Prostate gland (tissue), 2 donors: ENCODE data around the gene TAMM41. TPM values are rescaled to one million over a fixed set of nuclear protein-coding genes. Genes with fewer than 3 reads are reported as not detected.

ENCODE experiments used
- DNase-seq: peaks from one replicate; pipeline ENCODE4 v3.0.0-alpha.2; 2019; ENCODE audit warnings: low spot score
- H3K27ac ChIP-seq, 2 donors: fragments of 200-600 bp; sonication (generic); 2 replicates each; pipeline ENCODE4 v1.5.1; 2017 to 2019
- H3K27me3 ChIP-seq: fragments of 200-600 bp; sonication (generic); replicated peaks from 2 replicates; pipeline ENCODE4 v1.5.1; 2019; ENCODE audit not compliant: insufficient read depth
- H3K36me3 ChIP-seq, 2 donors: fragments of 200-600 bp; sonication (generic); 1 replicate in 1 of 2; 2 replicates in 1 of 2; pipeline versions ENCODE4 v1.5.1 to v1.8.1; 2017 to 2019
- H3K4me1 ChIP-seq: fragments of 200-600 bp; sonication (generic); replicated peaks from 2 replicates; pipeline ENCODE4 v1.5.1; 2019
- H3K4me3 ChIP-seq, 2 donors: fragments of 200-600 bp; sonication (generic); 2 replicates each; pipeline ENCODE4 v1.5.1; 2017 to 2019
- H3K9me3 ChIP-seq: fragments of 200-600 bp; sonication (generic); 2 replicates; pipeline ENCODE4 v1.5.1; 2017
- CTCF ChIP-seq, 4 experiments: fragments of 200-600 bp in 2 of 4; fragments of 450-650 bp in 2 of 4; sonication (generic) in 2 of 4; IDR thresholded peaks; 1 replicate in 3 of 4; 2 replicates in 1 of 4; pipeline ENCODE4 v1.5.1; 2016 to 2019; ENCODE audit warnings: antibody characterized with exemption in 4 of 4, mild to moderate bottlenecking in 2 of 4, moderate library complexity in 2 of 4
- POLR2A ChIP-seq: fragments of 450-650 bp; IDR thresholded peaks from one replicate; pipeline ENCODE4 v1.6.1; 2016; ENCODE audit warnings: antibody characterized with exemption, mild to moderate bottlenecking
- POLR2AphosphoS5 ChIP-seq: sonication (generic); formaldehyde crosslinking; IDR thresholded peaks from one replicate; pipeline ENCODE4 v1.6.1; 2017; ENCODE audit warnings: antibody characterized with exemption
- WGBS: methylation state at CpG from one replicate; pipeline ENCODE4 v1.1.5; 2018; 5-methylcytosine and 5-hydroxymethylcytosine counted together
- intact Hi-C: fragments of 100-400 bp; cut with DNase I; formaldehyde crosslinking; loops from one replicate; pipeline ENCODE4 v1.14.2; 2022
- total RNA-seq, 2 donors: library from RNA; depleted of rRNA; stranded (reverse); fragments of >200 nt; gene quantifications; one replicate each; pipeline ENCODE4 v1.1.0, GENCODE V29; 2016

The TAMM41 gene
- total RNA-seq, 2 donors from 2014 or later = 11.2 to 18.8 TPM

GRCh38 chr3:11825301-11825700 is 21.4 kb downstream of the TAMM41 start:
- intact Hi-C loops = no loop called here
- Histone ChIP-seq H3K4me3 (no peak overlapping the region), H3K27ac (no peak overlapping the region), H3K27me3 (no peaks in the 10 kb centered on the region), H3K36me3 (peaks cover 0 to 3% of the 10 kb centered on the region in 2 donors), H3K9me3 (no peaks in the 10 kb centered on the region), H3K4me1 (no peaks in the 10 kb centered on the region)
- DNase-seq = no peak
- TF ChIP-seq POLR2AphosphoS5 (no peak), CTCF (IDR thresholded peaks at IDR 0.05) (no peak), POLR2A (no peak)
- WGBS = 79% methylated on average over 5 of the region's 5 CpGs

GRCh38 chr3:11820531-11821041 is 26.1 kb downstream of the TAMM41 start:
- 66% methylated on average over 3 of the region's 3 CpGs for WGBS
- Histone ChIP-seq H3K27me3 (no peaks in the 10 kb centered on the region), H3K4me3 (no peak overlapping the region), H3K36me3 (peaks cover 0 to 3% of the 10 kb centered on the region in 2 donors), H3K4me1 (peaks cover under 1% of the 10 kb centered on the region), H3K9me3 (no peaks in the 10 kb centered on the region), H3K27ac (no peak overlapping the region)
- intact Hi-C loops = no loop called here
- no peak for TF ChIP-seq POLR2AphosphoS5
- no peak for TF ChIP-seq POLR2A
- DNase-seq = no peak

GRCh38 chr3:11819146-11819689 is 27.5 kb downstream of the TAMM41 start:
- Histone ChIP-seq H3K36me3 (no peaks in the 10 kb centered on the region), H3K27ac (no peak overlapping the region), H3K4me3 (no peak overlapping the region), H3K27me3 (no peaks in the 10 kb centered on the region), H3K9me3 (no peaks in the 10 kb centered on the region), H3K4me1 (peaks cover 4% of the 10 kb centered on the region)
- intact Hi-C loops = no loop called here
- WGBS = 85% methylated on average over 4 of the region's 4 CpGs
- no peak for DNase-seq
- TF ChIP-seq CTCF (IDR thresholded peaks at IDR 0.05) = no peak
- TF ChIP-seq POLR2AphosphoS5 = no peak
- TF ChIP-seq POLR2A = no peak

GRCh38 chr3:11818033-11818432 is 28.7 kb downstream of the TAMM41 start:
- WGBS = 57% methylated on average over 5 of the region's 5 CpGs
- TF ChIP-seq CTCF (IDR thresholded peaks at IDR 0.05) (no peak), POLR2A (no peak), POLR2AphosphoS5 (no peak)
- intact Hi-C loops = no loop called here
- H3K4me1 ChIP-seq = peaks cover 4% of the 10 kb centered on the region
- H3K36me3 ChIP-seq = no peaks in the 10 kb centered on the region
- H3K27ac ChIP-seq = no peak overlapping the region
- no peak overlapping the region for H3K4me3 ChIP-seq
- H3K9me3 ChIP-seq = no peaks in the 10 kb centered on the region
- no peak for DNase-seq
- H3K27me3 ChIP-seq = no peaks in the 10 kb centered on the region

GRCh38 chr3:11815111-11815510 is 31.6 kb downstream of the TAMM41 start:
- 78% methylated on average over 4 of the region's 4 CpGs for WGBS
- Histone ChIP-seq H3K9me3 (no peaks in the 10 kb centered on the region), H3K36me3 (no peaks in the 10 kb centered on the region), H3K4me1 (peaks cover 6% of the 10 kb centered on the region), H3K4me3 (no peak overlapping the region), H3K27ac (no peak overlapping the region), H3K27me3 (no peaks in the 10 kb centered on the region)
- DNase-seq = no peak
- intact Hi-C loops = no loop called here
- no peak for TF ChIP-seq POLR2A

GRCh38 chr3:11814663-11815062 is 32.0 kb downstream of the TAMM41 start:
- no peak for DNase-seq
- intact Hi-C loops = no loop called here
- TF ChIP-seq POLR2AphosphoS5 = no peak
- TF ChIP-seq CTCF (IDR thresholded peaks at IDR 0.05) = no peak
- no peak for TF ChIP-seq POLR2A
- peaks cover 8% of the 10 kb centered on the region for H3K4me1 ChIP-seq
- no peak overlapping the region for H3K4me3 ChIP-seq
- no peaks in the 10 kb centered on the region for H3K36me3 ChIP-seq
- WGBS = 95% methylated on average over 6 of the region's 6 CpGs
- H3K9me3 ChIP-seq = no peaks in the 10 kb centered on the region
- no peak overlapping the region for H3K27ac ChIP-seq
- no peaks in the 10 kb centered on the region for H3K27me3 ChIP-seq
